Vagina (tissue), 2 donors: ENCODE measurements around the gene KNSTRN.

Source experiments
- CTCF ChIP-seq, 3 experiments: fragments of 450-650 bp in 2 of 3; fragments of 200-600 bp in 1 of 3; sonication (generic) in 1 of 3; IDR thresholded peaks; one replicate each; pipeline ENCODE4 v1.5.1; 2017 to 2019; ENCODE audit warnings: antibody characterized with exemption in 3 of 3, mild to moderate bottlenecking in 2 of 3, moderate library complexity in 2 of 3
- POLR2A ChIP-seq, 2 donors: fragments of 450-650 bp; IDR thresholded peaks; one replicate each; pipeline ENCODE4 v1.6.1; 2017; ENCODE audit warnings: antibody characterized with exemption in 2 of 2, mild to moderate bottlenecking in 2 of 2, moderate library complexity in 2 of 2

GRCh38 chr15:40435710-40436089, 53.2 kb downstream of the KNSTRN start:
- no peak for TF ChIP-seq CTCF (IDR thresholded peaks at IDR 0.05)
- no peak for TF ChIP-seq POLR2A (IDR thresholded peaks at IDR 0.05)
